Breast epithelium (tissue), 3 donors: ENCODE measurements around the gene SNX30.

Experiments
- CTCF ChIP-seq, 3 donors: fragments of 450-650 bp; IDR thresholded peaks; one replicate each; pipeline ENCODE4 v1.5.1; 2016 to 2017; ENCODE audit warnings: antibody characterized with exemption in 3 of 3, mild to moderate bottlenecking in 3 of 3, moderate library complexity in 3 of 3
- POLR2A ChIP-seq: fragments of 450-650 bp; IDR thresholded peaks from one replicate; pipeline ENCODE4 v1.6.1; 2016; ENCODE audit warnings: antibody characterized with exemption, mild to moderate bottlenecking, moderate library complexity
- POLR2AphosphoS5 ChIP-seq, 3 donors: sonication (generic); formaldehyde crosslinking; IDR thresholded peaks; one replicate each; pipeline ENCODE4 v1.6.1; 2017; ENCODE audit warnings: antibody characterized with exemption in 3 of 3

- no peak for TF ChIP-seq POLR2A
- TF ChIP-seq POLR2AphosphoS5 (IDR thresholded peaks at IDR 0.05) = no peak
- no peak for TF ChIP-seq CTCF (IDR thresholded peaks at IDR 0.05)
These were observed 59.3 kb downstream of the SNX30 start for GRCh38 chr9:112809906-112810305.
